ENCODE data around the gene KRTAP9-7.

Gene KRTAP9-7

DNA sequence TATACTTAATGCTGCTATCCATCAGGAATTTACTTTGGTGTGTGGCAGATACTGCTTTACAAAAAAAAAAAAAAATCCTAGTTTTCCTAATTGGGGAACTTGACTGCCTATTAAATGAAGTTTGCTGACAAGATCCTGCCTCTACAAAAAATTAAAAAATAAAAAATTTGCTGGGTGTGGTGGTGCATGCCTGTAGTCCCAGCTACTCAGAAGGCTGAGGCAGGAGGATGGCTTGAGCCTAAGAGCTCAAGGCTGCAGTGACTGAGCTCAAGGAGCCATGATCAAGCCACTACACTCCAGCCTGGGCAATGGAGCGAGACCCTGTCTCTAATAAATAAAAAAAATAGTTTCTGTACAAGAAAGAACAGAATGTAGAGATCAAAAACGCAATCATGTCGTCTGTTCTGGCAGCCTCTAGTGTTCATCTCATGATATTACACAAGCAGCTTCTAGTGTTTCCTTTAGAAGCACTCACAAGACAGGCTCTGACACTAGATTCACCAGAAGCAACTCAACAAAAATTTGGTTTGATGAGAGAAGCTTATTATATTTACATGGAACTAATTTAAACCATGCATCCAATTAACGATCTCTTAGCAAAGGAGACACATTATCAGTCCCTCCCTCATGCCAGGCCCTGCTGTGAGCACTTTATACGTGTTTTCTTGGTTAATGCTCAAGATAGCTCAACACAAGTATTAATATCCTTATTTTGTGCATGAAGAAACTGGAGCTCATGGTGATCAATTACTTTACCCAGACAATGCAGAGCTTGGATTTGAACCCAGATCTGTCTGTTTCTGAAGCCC lies 46.8 kb downstream of the KRTAP9-7 start:
- DNase-seq (ENCODE audit: low read depth): no peak

DNA sequence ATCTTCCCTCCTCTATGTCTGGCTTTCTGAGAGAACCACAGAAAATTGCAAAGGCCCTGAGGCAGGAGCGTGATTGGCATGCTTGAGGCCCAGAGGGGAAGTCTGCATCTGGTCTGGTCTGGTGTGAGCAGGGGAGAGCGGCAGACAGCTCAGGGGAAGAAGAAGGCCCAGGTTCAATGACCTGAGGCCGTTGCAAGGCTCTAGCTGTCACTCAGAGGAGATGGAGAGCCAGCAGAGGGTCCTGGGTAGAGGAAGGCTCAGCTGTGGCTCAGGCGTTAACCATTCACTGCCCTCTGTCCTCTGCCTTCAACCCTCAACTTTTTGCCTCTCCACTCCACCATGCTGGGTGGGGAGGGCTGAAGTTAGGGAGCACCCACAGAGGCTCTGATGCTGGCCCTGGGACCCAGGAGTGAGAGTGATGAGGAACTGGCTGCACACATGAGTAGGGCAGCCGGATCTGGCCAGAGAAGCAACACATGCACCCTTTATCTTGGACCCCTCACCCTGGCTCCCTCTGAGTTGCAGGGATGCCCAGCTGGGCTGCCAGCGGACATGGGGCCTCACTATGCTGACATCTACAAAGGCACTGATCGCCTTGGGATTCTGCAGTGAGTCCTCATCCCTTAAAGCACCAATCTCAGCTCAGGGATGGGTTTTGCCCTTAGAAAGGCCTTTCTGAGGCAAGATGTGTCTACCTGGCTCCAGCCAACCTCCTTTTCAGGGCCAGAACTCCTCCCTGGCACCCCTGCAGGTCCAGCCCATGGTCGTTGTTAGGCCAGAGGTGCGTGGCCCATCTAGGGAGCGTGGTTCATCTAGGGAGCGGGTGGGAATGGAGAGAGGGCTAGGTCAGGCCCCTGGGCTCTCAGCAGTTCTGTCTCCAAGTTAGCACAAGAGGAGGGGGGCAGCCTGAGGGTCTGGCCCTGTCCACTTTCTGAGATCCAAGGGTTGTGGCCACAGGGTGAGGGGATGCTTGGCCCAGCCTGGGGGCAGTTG lies 47.7 kb downstream of the KRTAP9-7 start:
- no peak for DNase-seq (ENCODE audit: low read depth)

DNA sequence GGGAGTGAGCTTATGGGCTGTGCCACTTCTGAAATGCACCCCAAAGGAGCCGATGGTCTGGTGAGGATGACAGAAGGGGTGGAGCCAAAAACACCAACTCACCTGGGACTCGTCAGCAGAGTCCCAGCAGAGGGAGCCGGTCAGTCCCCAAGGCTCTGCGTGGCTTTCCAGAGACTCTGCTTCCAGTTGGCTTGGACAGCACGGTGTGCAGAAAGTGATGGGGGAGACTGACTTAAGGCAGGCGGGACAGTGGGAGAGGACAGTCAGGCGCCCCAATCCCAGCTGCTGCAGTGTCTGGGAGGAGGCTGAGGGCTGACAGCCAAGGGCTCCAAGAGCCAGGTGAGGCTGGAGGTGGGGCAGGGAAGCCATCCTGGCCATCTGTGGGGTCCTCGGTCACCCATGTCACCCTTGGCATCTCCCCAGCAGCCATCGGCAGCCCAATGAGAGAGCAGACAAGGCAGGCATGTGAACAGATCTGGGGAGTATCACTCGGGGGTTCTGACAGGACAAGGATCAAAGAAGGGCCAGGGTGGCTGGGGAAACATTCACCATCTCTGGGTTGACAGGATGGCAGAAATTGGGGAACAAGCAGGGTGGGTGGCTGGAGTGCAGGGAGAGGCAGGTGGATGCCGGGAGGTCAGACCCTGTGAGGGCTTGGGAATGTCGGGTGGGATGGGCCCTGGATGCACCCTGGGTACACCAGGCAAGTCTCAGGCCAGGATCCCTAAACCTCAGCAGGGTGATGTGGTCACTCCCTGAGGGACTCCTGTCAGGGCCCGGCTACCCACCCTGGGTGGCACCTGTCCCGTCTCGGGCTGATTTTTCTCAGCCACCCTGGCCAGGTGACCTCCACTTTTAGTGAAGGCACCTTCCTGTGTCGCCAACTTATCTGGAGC lies 48.9 kb downstream of the KRTAP9-7 start:
- no peak for DNase-seq (ENCODE audit: low read depth)

DNA sequence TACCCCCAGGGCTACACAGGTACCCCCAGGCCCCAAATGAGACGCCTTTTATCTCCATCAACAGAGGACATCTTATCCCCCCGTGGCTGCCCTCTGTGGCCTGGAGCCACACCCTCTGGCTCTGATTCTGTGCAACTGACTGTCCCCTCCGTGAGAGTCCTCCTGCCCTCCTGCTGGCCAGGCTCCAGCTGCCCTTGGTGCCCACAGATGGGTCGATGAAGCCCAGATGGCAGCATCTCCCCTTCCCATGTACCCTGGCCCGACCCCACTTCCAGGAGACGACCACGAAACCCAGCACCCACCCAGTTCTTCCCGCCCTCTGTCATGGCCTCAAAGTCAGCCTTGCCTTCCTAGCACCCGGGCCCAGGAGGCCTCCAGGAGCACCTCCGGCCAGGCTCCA lies 49.6 kb downstream of the KRTAP9-7 start:
- DNase-seq (ENCODE audit: low read depth): no peak

DNA sequence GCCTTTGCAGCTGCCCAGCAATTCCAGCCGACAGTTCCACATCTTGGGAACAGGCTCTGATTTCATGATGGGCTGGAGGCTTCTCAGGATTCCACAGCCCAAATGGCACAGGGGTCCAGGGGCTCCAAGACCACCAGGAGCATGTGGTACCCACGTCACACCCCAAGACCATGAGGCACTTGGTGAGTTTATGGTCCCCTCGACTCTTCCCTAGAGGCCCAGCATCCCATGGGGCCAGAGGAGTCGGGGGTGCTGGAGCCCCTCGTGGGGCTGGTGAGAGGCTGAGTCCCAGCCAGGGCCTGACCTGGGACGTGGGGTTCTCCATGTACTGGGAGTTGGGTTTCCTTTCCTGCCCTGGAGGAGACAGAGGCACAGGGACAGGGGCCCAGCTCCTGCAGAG lies 50.1 kb downstream of the KRTAP9-7 start:
- DNase-seq (ENCODE audit: low read depth): no peak

All from activated T-helper 1 cell treated with Interleukin-2 at 50 U/mL for 16 hours (primary cell).